Thoracic aorta (tissue), 2 donors: Measurements from ENCODE around the gene ARL4A. TPM values are rescaled to one million over a fixed set of nuclear protein-coding genes. Genes with fewer than 3 reads are reported as not detected.
"Not testable (repeated sequence)": the region's sequence is repeated elsewhere in the genome, so short reads cannot be mapped to it uniquely, and the experiment has no call there.

ENCODE experiments used
- ATAC-seq: fragments of 150-250 bp; one replicate; pipeline ENCODE4 v1.8.0; 2017; ENCODE audit warnings: low read depth; ENCODE audit not compliant: insufficient number of reproducible peaks, low FRiP score
- DNase-seq: peaks from one replicate; pipeline ENCODE4 v3.0.0-alpha.2; 2020; ENCODE audit warnings: low spot score
- H3K27ac ChIP-seq, 2 donors: fragments of 200-600 bp; sonication (generic); 1 replicate in 1 of 2; 2 replicates in 1 of 2; pipeline ENCODE4 v1.5.1; 2016; ENCODE audit warnings: mild to moderate bottlenecking in 2 of 2, moderate library complexity in 2 of 2
- H3K27me3 ChIP-seq: fragments of 200-600 bp; sonication (generic); replicated peaks from 2 replicates; pipeline ENCODE4 v1.6.0; 2016; ENCODE audit warnings: mild to moderate bottlenecking; ENCODE audit not compliant: insufficient read depth
- H3K36me3 ChIP-seq: fragments of 200-600 bp; sonication (generic); one replicate; pipeline ENCODE4 v1.5.1; 2016
- H3K4me1 ChIP-seq, 2 donors: fragments of 200-600 bp; sonication (generic); 1 replicate in 1 of 2; 2 replicates in 1 of 2; pipeline versions ENCODE4 v1.5.1 to v1.6.0; 2016; ENCODE audit warnings: low read depth in 2 of 2, mild to moderate bottlenecking in 1 of 2; ENCODE audit not compliant: control insufficient read depth in 1 of 2
- H3K4me3 ChIP-seq: fragments of 200-600 bp; sonication (generic); 2 replicates; pipeline ENCODE4 v1.5.1; 2016; ENCODE audit warnings: mild to moderate bottlenecking
- H3K9me3 ChIP-seq: fragments of 200-600 bp; sonication (generic); 2 replicates; pipeline ENCODE4 v1.5.1; 2016
- CTCF ChIP-seq: fragments of 200-600 bp; sonication (generic); IDR thresholded peaks from one replicate; pipeline ENCODE4 v1.5.1; 2019; ENCODE audit warnings: antibody characterized with exemption
- total RNA-seq, 2 donors: library from RNA; depleted of rRNA; stranded (reverse); fragments of >200 nt; gene quantifications; one replicate each; pipeline versions ENCODE4 v1.1.0 to v1.2.3, GENCODE V29; 2016

ARL4A gene
- total RNA-seq, 2 donors from 2014 or later = 13.1 to 21.0 TPM

GRCh38 chr7:12689451-12689850, 2.0 kb downstream of the ARL4A start:
- no peak for DNase-seq
- Histone ChIP-seq H3K27ac (no peak overlapping the region), H3K27me3 (no peaks in the 10 kb centered on the region), H3K9me3 (no peaks in the 10 kb centered on the region), H3K36me3 (no peaks in the 10 kb centered on the region), H3K4me1 (peaks cover 0 to 7% of the 10 kb centered on the region in 2 donors), H3K4me3 (peak overlapping the region; percentile 13)
- TF ChIP-seq CTCF = no peak
- no peak for ATAC-seq

- DNase-seq = no peak
- no peaks in the 10 kb centered on the region for H3K36me3 ChIP-seq
- H3K27me3 ChIP-seq = no peaks in the 10 kb centered on the region
- H3K27ac ChIP-seq = no peak overlapping the region
- H3K4me3 ChIP-seq = peak overlapping the region; percentile 13
- no peaks in the 10 kb centered on the region for H3K9me3 ChIP-seq
- H3K4me1 ChIP-seq = peaks cover 0 to 7% of the 10 kb centered on the region in 2 donors
- TF ChIP-seq CTCF = no peak
- ATAC-seq = no peak
Measured at GRCh38 chr7:12690041-12690878, 2.8 kb downstream of the ARL4A start.

GRCh38 chr7:12691388-12691787, 4.0 kb downstream of the ARL4A start:
- H3K4me3 ChIP-seq, H3K27ac ChIP-seq: not testable (repeated sequence)

GRCh38 chr7:12692035-12692434, 4.6 kb downstream of the ARL4A start:
- ATAC-seq (no peak), DNase-seq (no peak)
- Histone ChIP-seq H3K9me3 (no peaks in the 10 kb centered on the region), H3K4me1 (peaks cover 0 to 7% of the 10 kb centered on the region in 2 donors), H3K27me3 (no peaks in the 10 kb centered on the region), H3K4me3 (no peak overlapping the region), H3K36me3 (no peaks in the 10 kb centered on the region), H3K27ac (no peak overlapping the region)
- no peak for TF ChIP-seq CTCF

More at GRCh38 chr7:12691388-12691787, 4.0 kb downstream of the ARL4A start:
- H3K27me3 ChIP-seq, ATAC-seq, DNase-seq, H3K9me3 ChIP-seq, H3K4me1 ChIP-seq, H3K36me3 ChIP-seq: not testable (repeated sequence)

- no peak for DNase-seq
- no peak for TF ChIP-seq CTCF
- Histone ChIP-seq H3K27me3 (no peaks in the 10 kb centered on the region), H3K4me3 (no peak overlapping the region), H3K36me3 (no peaks in the 10 kb centered on the region), H3K9me3 (no peaks in the 10 kb centered on the region), H3K4me1 (peaks cover 0 to 7% of the 10 kb centered on the region in 2 donors), H3K27ac (no peak overlapping the region)
- no peak for ATAC-seq
Measured at GRCh38 chr7:12692479-12693259, 5.2 kb downstream of the ARL4A start.
